Suppressor macrophage treated with lipopolysaccharide for 1 hour (primary cell): ENCODE data around the gene PTPRF.
"Not testable (repeated sequence)": the region's sequence is repeated elsewhere in the genome, so short reads cannot be mapped to it uniquely, and the experiment has no call there.

Experiments used
- DNase-seq, 3 donors: peaks; one replicate each; pipeline ENCODE4 v3.0.0-alpha.2; 2020 to 2022

The PTPRF gene

DNA sequence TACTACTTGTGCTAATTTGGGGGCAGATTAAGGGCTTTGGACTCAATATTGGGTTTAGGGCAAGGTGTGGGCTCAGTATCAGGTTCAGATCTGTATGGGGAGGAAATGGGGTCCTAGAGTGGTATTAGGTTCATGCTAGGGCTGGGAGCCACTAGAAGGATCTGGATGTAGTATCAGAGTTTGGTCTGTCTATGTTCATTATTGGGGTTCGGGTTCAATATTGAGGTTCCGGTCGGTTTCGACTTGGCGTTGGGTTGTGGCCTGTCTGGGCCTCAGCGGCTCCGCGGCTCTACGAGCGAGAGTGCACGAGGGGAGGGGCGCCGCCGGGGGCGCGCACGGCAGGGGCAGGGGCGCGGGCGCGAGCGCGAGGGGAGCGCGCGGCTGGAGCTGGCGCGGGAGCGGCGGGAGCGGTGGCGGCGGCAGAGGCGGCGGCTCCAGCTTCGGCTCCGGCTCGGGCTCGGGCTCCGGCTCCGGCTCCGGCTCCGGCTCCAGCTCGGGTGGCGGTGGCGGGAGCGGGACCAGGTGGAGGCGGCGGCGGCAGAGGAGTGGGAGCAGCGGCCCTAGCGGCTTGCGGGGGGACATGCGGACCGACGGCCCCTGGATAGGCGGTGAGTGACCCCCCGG lies at the start of gene PTPRF:
TSS of gene PTPRF (plus strand) at position 401 of the 624 bp plus-strand sequence. CDS start 14,193 bp downstream, outside the sequence.
- peak; percentile 26 to 57 (median 35) for DNase-seq

DNA sequence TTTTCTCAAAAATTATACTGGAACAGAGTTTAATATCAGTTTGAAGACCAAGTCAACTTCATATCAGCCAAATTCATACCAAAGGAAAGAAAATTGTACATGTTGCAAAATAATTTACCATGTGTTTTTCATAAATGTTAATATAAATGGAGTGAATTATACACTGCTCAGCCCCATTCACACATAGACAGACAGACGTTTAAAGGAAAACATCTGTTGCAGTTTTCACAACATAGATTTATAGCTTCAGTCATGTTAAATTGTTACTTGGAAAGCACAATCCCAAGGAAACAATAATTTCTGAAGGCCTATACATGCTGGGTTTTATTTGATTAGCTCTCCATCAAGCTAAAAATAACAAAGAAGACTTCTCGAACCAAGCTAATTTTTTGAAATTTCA lies 49.2 kb upstream of the PTPRF start:
- no peak for DNase-seq

DNA sequence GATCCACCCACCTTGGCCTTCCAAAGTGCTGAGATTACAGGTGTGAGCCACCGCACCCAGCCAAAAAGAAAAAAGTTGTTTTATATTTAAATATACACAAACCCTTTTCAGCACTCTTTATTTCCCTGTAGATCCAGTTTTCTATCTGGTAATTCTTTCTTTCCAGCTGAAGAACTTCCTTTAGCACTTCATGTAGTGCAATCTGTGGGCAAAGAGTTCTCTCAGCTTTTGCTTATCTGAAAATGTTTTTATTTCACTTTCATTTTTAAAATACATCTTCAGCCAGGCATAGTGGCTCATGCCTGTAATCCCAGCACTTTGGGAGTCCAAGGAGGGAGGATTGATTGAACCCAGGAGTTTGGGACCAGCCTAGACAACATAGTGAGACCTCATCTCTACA lies 48.5 kb upstream of the PTPRF start:
- no peak for DNase-seq

- DNase-seq: no peak
Measured at GRCh38 chr1:43484367-43484766, 46.3 kb upstream of the PTPRF start.

DNA sequence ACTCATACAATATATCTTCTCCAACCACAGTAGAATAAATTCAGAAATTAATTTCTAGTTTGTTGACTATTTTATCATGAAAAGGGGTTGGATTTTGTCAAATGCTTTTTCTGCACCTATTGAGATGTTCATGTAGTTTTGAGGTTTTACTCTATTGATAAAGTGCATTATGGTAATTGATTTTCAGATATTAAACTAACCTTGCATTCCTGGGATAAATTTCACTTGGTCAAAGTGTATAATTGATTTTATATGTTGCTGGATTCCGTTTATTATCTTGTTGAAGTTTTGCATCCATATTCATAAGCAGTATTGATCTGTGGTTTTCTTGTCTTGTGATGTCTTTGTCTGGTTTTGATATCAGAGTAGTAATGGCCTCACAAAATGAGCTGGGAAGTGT lies 42.5 kb upstream of the PTPRF start:
- no peak for DNase-seq

- no peak for DNase-seq
Measured at GRCh38 chr1:43491061-43491460, 39.6 kb upstream of the PTPRF start.

GRCh38 chr1:43492826-43493225 lies 37.9 kb upstream of the PTPRF start:
- DNase-seq: no peak

GRCh38 chr1:43493661-43494450 lies 36.8 kb upstream of the PTPRF start:
- no peak for DNase-seq

GRCh38 chr1:43495204-43495603 lies 35.5 kb upstream of the PTPRF start:
- DNase-seq: no peak

DNA sequence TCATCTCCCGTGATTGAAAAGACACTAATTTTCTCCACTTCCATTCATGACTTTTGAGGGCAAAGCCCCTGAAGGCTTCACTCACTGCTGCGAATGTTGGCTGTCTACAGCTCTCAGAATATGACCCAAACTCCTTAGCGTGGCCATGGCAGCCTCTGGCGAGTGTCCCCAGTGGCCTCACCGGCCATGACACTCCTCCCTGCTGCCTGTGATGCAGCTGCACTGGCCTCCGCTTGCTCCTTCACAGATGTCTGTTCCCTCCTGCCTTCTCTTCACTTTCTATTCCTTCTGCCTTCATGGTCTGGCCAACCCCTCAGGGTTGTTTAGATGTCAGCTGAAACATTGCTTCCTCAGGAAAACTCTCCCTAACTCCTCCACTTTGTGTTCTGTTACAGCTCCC lies 30.8 kb upstream of the PTPRF start:
- no peak for DNase-seq

- DNase-seq: not testable (repeated sequence)
Measured at GRCh38 chr1:43501806-43502205, 28.9 kb upstream of the PTPRF start.

DNA sequence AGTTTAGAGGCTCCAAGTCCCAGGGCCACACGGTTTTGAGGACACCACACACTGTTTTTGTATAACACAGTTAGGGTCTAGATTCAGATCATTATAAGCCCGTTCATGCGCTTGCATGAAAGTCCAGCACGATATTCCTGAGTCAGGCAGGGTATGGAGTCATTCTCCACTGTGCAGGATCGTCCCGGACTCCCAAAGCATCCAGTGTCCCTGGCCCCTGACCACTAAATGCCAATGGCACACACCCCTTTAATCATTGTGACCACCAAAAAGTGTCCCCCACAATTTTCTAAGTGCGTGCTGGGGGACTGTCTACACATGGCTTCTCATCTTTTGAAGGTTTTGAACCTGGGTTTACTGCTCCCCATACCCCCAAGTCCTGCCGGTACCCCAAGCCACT lies 27.1 kb upstream of the PTPRF start:
- no peak for DNase-seq

DNA sequence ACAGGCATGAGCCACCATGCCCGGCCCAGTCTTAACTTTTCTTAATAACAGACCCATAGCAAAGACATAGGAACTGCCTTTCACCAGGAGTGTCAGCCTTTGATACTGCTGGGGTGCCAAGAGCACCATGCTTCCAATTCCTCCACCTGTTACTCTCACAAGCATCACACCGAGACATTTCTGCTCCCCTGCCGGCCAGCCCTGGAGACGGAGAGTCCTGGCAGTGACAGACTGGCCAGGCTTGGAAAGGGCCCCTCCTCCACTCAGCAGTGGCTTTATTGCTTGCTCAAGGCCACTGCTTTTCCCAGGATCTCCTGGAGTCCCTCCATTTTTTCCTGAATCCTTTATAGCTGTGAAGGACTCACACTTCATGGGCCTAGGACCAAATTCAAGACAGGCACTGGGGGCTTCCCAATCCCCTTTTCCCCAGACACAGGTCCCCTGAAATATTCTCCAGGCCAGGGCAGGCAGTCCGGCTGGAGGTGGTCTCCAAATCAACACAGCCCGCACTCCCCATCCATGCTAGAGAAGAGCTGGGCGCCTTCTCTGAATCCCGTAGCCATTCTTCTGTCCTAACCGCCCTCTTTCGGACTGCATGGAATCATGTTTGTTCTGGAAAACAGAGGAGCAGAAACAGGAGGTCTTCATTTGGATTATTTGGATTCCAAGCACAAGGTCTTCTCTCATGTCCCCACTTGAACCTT lies 25.5 kb upstream of the PTPRF start:
- DNase-seq: no peak

DNA sequence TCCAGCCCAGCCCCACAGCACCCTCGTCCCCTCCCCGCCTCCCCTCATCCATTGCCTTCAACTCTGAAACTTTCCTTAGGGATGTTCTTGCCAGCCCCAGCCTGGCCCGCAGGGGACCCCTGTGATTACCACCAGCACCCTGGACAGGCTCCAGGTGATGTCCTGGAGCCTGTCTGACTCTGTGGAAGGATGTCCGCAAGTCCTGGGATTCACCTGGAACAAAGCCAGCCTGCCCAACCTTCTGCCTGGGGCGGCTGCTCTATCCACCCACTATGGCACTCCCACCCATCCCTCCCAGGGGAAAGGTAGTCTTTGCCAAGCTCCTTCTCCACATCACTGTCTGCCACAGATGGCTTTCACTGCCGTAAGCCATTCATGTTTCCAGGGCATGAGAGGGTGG lies 24.4 kb upstream of the PTPRF start:
- no peak for DNase-seq

GRCh38 chr1:43507296-43508295 lies 23.1 kb upstream of the PTPRF start:
- no peak for DNase-seq

GRCh38 chr1:43509007-43509739 lies 21.5 kb upstream of the PTPRF start:
- DNase-seq: no peak

GRCh38 chr1:43509740-43510375 lies 20.8 kb upstream of the PTPRF start:
- no peak for DNase-seq

- no peak for DNase-seq
Measured at GRCh38 chr1:43510621-43511020, 20.1 kb upstream of the PTPRF start.

DNA sequence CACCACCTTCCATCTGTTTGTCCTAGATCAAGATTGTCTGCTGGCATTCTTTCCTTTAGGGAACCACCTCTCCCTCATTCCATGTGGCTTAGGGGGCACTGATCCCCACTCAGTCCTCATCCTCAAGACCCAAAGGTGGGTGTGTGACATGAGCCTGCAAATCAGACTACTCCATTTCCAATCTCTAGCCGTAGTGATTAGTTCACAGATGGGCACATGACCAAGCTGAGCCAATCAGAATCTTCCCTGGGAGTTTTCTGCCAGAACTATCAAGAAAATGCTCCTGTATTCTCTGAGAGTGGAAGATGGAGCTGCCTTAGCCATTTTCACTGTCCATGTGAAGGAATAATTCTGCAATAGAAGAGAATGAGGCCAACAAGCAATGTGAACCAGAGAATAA lies 19.3 kb upstream of the PTPRF start:
- DNase-seq: no peak

GRCh38 chr1:43512133-43512532 lies 18.6 kb upstream of the PTPRF start:
- no peak for DNase-seq

- no peak for DNase-seq
Measured at GRCh38 chr1:43512681-43513080, 18.0 kb upstream of the PTPRF start.
